KOPT-K1 (cell line): Measurements from ENCODE around the gene NRXN3.
"Not testable (repeated sequence)": the region's sequence is repeated elsewhere in the genome, so short reads cannot be mapped to it uniquely, and the experiment has no call there.

Experiments used
- H3K27ac ChIP-seq: fragments of 200-600 bp; sonication (generic); 2 replicates; pipeline ENCODE4 v1.5.1; 2016; ENCODE audit warnings: antibody characterized with exemption, mild to moderate bottlenecking, low read depth, low read length; ENCODE audit not compliant: poor library complexity, severe bottlenecking
- H3K36me3 ChIP-seq: fragments of 200-600 bp; sonication (generic); 2 replicates; pipeline ENCODE4 v1.5.1; 2017; ENCODE audit warnings: antibody characterized with exemption, mild to moderate bottlenecking, low read length, moderate library complexity; ENCODE audit not compliant: insufficient read depth
- H3K9me3 ChIP-seq: fragments of 200-600 bp; sonication (generic); 2 replicates; pipeline ENCODE4 v1.5.1; 2017; ENCODE audit warnings: antibody characterized with exemption, low read length, mild to moderate bottlenecking; ENCODE audit not compliant: insufficient read depth, poor library complexity, severe bottlenecking

NRXN3 gene

DNA sequence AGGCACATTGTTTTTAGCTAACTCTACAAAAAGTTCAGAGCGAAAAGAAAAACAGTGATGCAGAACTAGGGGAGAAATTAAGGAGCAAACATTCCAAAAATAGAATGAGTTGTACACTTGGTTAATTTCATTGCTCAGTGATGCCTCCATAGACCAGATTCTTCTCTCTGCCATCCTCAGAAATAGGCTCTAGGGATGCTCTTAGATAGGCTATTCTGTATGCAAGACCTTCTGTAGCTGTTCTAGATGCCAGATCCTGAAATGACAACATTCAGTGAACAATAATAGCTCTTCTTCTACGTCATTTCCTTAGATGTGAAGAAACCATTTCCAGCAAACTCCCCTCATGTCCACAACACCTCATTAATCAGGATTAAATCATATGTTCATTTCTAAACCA, 1574.9 kb downstream of the NRXN3 start:
- H3K27ac ChIP-seq, result no peak overlapping the region
- no peaks in the 10 kb centered on the region for H3K9me3 ChIP-seq
- H3K36me3 ChIP-seq, result no peaks in the 10 kb centered on the region

- Histone ChIP-seq H3K9me3 (no peaks in the 10 kb centered on the region), H3K36me3 (no peaks in the 10 kb centered on the region), H3K27ac (no peak overlapping the region)
These were observed 1578.9 kb downstream of the NRXN3 start for GRCh38 chr14:79749065-79749464.

- Histone ChIP-seq H3K9me3 (peaks cover 13% of the 10 kb centered on the region), H3K27ac (no peak overlapping the region), H3K36me3 (no peaks in the 10 kb centered on the region)
These were observed 1588.8 kb downstream of the NRXN3 start for GRCh38 chr14:79758985-79759384.

DNA sequence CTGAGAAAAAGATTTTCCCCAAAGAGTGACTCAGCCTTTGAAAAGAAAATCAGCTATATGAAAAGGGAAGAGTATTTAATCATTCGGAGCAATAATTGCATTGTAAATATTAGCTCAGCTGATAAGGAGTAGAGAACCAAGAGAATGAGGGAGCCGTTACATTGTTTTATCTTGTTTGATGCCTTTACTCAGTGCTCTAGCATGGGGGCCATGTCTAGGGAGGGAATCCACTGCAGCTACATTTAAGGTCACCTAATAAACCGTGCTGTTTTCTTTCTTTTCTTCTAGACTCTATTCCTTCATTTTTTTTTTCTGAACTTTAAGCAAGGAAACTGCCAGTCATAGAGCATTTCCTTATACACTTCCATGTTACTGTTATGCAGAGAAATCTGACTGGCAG, 1594.2 kb downstream of the NRXN3 start:
- Histone ChIP-seq H3K9me3 (no peaks in the 10 kb centered on the region), H3K27ac (no peak overlapping the region), H3K36me3 (no peaks in the 10 kb centered on the region)

DNA sequence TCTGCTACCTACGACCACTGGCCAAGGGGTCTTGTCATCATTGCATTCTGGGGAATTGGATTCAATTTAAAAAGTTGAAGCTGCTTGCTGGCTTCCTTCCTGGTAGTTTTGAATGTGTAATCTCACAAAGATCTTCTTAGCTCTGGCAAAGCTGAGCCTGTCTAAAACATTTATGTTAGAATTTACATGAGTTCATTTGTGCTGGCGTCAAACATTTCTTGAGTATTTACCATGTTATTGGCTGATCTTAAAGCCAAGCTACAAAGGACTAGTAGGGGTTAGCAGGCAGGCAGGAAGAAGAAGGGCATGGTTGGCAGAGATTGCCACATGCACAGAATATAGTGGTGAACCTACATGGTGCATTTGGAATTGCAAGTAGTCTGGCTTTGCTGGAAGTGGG, 1596.3 kb downstream of the NRXN3 start:
- Histone ChIP-seq H3K27ac (no peak overlapping the region), H3K36me3 (no peaks in the 10 kb centered on the region)

DNA sequence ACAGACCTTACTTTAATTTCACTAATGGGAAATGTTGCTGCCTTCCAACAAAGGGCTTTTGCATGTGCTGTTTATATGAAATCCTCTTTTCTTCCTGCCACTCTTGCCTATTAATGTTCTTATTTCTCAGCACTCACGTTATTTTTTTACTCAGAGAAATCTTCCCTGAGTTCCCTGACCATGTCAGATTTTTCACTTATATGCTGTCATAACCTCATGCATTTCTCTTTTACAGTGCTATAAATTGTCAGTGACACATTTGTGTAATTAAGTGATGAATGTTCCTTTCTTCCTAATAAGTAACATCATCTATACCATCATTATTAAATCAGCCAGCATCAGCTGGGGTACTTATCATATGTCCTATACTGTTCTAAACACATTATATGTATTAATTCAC, 1597.1 kb downstream of the NRXN3 start:
- Histone ChIP-seq H3K36me3 (no peaks in the 10 kb centered on the region), H3K9me3 (no peaks in the 10 kb centered on the region), H3K27ac (no peak overlapping the region)

More for the DNA sequence above, 1596.3 kb downstream of the NRXN3 start:
- no peaks in the 10 kb centered on the region for H3K9me3 ChIP-seq

DNA sequence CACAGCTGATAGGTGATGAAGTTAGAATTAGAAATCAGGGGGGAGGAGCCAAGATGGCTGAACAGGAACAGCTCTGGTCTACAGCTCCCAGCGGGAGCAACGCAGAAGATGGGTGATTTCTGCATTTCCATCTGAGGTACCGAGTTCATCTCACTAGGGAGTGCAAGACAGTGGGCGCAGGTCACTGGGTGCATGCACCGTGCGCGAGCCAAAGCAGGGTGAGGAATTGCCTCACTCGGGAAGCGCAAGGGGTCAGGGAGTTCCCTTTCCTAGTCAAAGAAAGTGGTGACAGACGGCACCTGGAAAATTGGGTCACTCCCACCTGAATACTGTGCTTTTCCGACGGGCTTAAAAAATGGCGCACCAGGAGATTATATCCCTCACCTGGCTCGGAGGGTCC, 1597.5 kb downstream of the NRXN3 start:
- H3K9me3 ChIP-seq, H3K27ac ChIP-seq, H3K36me3 ChIP-seq: not testable (repeated sequence)

DNA sequence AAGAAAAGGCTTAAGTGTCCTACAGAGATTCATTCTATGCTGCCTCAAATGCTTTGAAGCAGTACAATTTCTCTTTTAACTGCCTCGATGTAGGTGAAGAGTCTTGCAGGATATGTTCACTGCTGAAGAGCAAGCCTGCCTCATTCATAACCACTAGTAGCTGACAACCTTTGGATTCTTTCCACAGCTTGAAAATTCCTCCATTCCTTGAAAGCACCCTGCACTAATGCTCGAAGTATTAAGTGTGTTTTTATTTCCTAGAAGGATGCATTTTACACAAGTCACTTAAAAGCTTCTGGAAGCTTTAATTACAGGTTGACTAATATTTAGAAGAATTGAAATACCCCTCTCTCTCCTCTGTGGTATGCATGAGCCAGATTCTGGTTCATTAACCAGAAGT, 1611.7 kb downstream of the NRXN3 start:
- H3K36me3 ChIP-seq, result no peaks in the 10 kb centered on the region
- H3K27ac ChIP-seq, result no peak overlapping the region
- no peaks in the 10 kb centered on the region for H3K9me3 ChIP-seq

- no peak overlapping the region for H3K27ac ChIP-seq
These were observed 1612.9 kb downstream of the NRXN3 start for GRCh38 chr14:79783041-79783440.

GRCh38 chr14:79786522-79786921, 1616.3 kb downstream of the NRXN3 start:
- H3K27ac ChIP-seq, result no peak overlapping the region
- peaks cover 9% of the 10 kb centered on the region for H3K9me3 ChIP-seq
- H3K36me3 ChIP-seq, result no peaks in the 10 kb centered on the region

More at GRCh38 chr14:79783041-79783440, 1612.9 kb downstream of the NRXN3 start:
- Histone ChIP-seq H3K36me3 (no peaks in the 10 kb centered on the region), H3K9me3 (peaks cover 4% of the 10 kb centered on the region)

- H3K27ac ChIP-seq, result no peak overlapping the region
- H3K36me3 ChIP-seq, result no peaks in the 10 kb centered on the region
- peaks cover 9% of the 10 kb centered on the region for H3K9me3 ChIP-seq
These were observed 1618.2 kb downstream of the NRXN3 start for GRCh38 chr14:79788346-79788745.

DNA sequence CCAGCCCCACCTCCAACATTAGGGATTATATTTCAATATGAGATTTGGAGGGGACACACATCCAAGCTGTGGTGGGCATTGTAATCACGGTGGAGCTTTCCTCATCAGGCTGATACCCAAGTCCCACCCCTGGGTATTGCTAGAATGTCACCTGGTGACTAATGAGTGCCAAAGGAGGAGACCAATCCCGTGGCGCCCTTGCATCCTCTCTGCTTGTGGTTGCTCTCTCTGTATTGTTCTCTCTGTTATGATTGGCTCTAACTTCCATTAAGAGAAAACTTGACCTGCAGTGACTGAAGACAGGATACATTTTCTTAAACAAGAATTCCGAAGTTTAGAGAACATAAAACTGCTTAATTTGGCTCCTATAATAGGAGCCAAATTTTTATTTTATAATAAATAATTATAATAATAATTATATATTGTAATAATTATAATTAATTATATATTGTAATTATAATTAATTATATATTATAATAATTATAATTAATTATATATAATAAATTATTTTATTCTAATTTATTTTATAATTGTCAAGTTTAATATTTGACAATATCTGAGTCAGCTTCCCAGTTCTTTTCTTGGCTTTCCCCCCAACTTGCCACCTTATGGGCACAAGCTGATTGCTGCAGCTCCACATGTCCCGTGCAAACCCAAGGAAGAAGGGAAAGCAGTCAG, 1621.0 kb downstream of the NRXN3 start:
- Histone ChIP-seq H3K36me3 (no peaks in the 10 kb centered on the region), H3K9me3 (peaks cover 9% of the 10 kb centered on the region), H3K27ac (no peak overlapping the region)

GRCh38 chr14:79802093-79802492, 1631.9 kb downstream of the NRXN3 start:
- no peak overlapping the region for H3K27ac ChIP-seq
- no peaks in the 10 kb centered on the region for H3K9me3 ChIP-seq

GRCh38 chr14:79805636-79806035, 1635.5 kb downstream of the NRXN3 start:
- no peaks in the 10 kb centered on the region for H3K36me3 ChIP-seq
- no peaks in the 10 kb centered on the region for H3K9me3 ChIP-seq
- no peak overlapping the region for H3K27ac ChIP-seq

More at GRCh38 chr14:79802093-79802492, 1631.9 kb downstream of the NRXN3 start:
- H3K36me3 ChIP-seq, result no peaks in the 10 kb centered on the region

DNA sequence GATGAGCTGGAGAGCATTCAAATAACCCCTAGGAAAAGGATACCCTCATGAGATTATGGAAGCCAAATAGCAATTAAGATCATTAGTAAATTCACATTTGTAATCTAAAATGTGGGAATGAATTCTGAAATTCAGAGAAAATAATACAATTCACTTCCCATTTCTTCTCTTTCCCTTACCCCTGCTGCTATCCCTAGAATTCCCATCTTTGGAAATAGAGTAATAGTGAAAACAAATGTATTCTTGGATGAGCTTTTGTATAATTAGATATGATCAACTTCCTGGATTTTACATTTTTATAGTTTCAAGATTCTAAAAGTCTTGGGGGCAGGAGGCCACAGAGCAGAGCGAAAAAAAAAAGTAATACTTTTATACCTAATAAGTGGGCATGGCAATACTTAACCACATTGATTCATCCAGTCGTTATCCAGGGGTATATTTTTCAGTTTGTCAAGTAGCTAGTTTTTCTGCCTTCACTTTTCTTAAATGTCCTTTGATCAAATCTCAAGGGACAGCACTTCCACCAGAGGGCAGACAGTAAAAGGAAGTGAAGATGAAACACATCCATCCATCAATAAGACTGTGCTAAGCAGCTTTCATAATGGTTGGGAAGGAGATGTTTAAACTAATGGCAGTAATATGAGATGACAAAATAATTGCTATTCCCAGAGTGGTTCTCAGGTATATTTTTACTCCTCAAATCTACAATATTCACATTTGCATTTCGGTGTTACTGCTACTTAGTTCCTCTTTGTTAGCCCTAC, 1639.9 kb downstream of the NRXN3 start:
- no peaks in the 10 kb centered on the region for H3K9me3 ChIP-seq
- H3K36me3 ChIP-seq, result no peaks in the 10 kb centered on the region
- H3K27ac ChIP-seq, result no peak overlapping the region
